Fibroblast of upper back skin (primary cell): ENCODE measurements around the gene HNRNPF.
"Not testable (repeated sequence)": the region's sequence is repeated elsewhere in the genome, so short reads cannot be mapped to it uniquely, and the experiment has no call there.

ENCODE experiments used
- DNase-seq: peaks from one replicate; pipeline ENCODE4 v3.0.0-alpha.2; 2013

HNRNPF gene

GRCh38 chr10:43408710-43409384 lies at the start of gene HNRNPF:
Gene HNRNPF, minus strand, starts transcription at chr10:43409186. Its CDS starts 21,302 bp downstream, at chr10:43387884.
- DNase-seq: peak; percentile 95

GRCh38 chr10:43458227-43458626 lies 49.2 kb upstream of the HNRNPF start:
- no peak for DNase-seq

GRCh38 chr10:43456561-43456960 lies 47.6 kb upstream of the HNRNPF start:
- DNase-seq: not testable (repeated sequence)

GRCh38 chr10:43454025-43454424 lies 45.0 kb upstream of the HNRNPF start:
- DNase-seq: not testable (repeated sequence)

- no peak for DNase-seq
These were observed 44.4 kb upstream of the HNRNPF start for GRCh38 chr10:43453266-43453831.

GRCh38 chr10:43452356-43452914 lies 43.4 kb upstream of the HNRNPF start:
- no peak for DNase-seq

GRCh38 chr10:43448742-43449141 lies 39.8 kb upstream of the HNRNPF start:
- DNase-seq: no peak

GRCh38 chr10:43446219-43447017 lies 37.4 kb upstream of the HNRNPF start:
- DNase-seq: not testable (repeated sequence)

GRCh38 chr10:43444897-43445466 lies 36.0 kb upstream of the HNRNPF start:
- no peak for DNase-seq

- no peak for DNase-seq
These were observed 35.3 kb upstream of the HNRNPF start for GRCh38 chr10:43444323-43444722.

- no peak for DNase-seq
These were observed 31.6 kb upstream of the HNRNPF start for GRCh38 chr10:43440463-43441134.

- DNase-seq: no peak
These were observed 28.3 kb upstream of the HNRNPF start for GRCh38 chr10:43437141-43437870.

GRCh38 chr10:43436291-43437140 lies 27.5 kb upstream of the HNRNPF start, which contains the start of gene ZNF487:
Gene ZNF487, plus strand, starts transcription at chr10:43437111. Its CDS starts 38,703 bp downstream, at chr10:43475814.
- peak; percentile 75 for DNase-seq

- no peak for DNase-seq
These were observed 22.1 kb upstream of the HNRNPF start for GRCh38 chr10:43430926-43431663.

GRCh38 chr10:43427166-43427825 lies 18.3 kb upstream of the HNRNPF start:
- DNase-seq: no peak

- not testable (repeated sequence) for DNase-seq
These were observed 17.5 kb upstream of the HNRNPF start for GRCh38 chr10:43426476-43426875.

- no peak for DNase-seq
These were observed 15.4 kb upstream of the HNRNPF start for GRCh38 chr10:43424416-43424815.

- not testable (repeated sequence) for DNase-seq
These were observed 13.0 kb upstream of the HNRNPF start for GRCh38 chr10:43421944-43422343.

- DNase-seq: no peak
These were observed 12.5 kb upstream of the HNRNPF start for GRCh38 chr10:43421519-43421918.

- DNase-seq: no peak
These were observed 12.2 kb upstream of the HNRNPF start for GRCh38 chr10:43421201-43421507.
